ENCODE results near the gene GDNF.
"Not testable (repeated sequence)": the region's sequence is repeated elsewhere in the genome, so short reads cannot be mapped to it uniquely, and the experiment has no call there.

GDNF gene, protein sequence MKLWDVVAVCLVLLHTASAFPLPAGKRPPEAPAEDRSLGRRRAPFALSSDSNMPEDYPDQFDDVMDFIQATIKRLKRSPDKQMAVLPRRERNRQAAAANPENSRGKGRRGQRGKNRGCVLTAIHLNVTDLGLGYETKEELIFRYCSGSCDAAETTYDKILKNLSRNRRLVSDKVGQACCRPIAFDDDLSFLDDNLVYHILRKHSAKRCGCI

DNA sequence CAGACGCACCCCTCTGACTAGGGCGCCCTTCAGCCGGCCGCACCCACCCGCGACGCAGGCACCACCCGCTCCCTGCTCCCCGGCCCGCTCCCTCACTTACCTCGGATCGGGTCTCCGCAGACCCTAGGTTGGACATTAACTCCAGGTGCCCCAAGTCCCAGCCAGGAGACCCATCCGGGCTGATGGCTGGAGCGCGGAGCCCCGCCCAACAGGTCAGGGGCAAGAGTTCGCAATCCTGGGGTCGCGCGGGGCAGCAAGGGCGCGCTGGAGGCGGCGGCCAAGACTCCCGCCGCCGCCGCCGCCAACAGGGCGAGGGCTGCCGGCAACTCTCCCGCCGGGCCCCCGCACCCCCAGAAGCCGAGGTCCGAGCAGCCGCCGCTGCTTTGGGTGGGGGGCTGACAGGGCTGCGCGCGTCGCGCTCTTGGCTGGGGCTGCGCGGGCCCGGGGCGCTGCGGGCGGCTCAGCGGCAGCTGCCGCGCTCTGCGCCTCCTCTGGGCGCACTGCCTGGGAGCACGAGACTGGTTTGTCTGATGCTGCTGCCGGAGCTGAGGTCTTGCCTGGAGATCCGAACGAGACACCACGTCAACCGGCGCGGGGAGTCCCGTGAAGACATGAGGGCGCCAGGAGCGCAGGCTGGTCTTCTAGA, at the start of gene GDNF:
Gene GDNF (minus strand): TSS at position 635 of the 646 bp plus-strand sequence. CDS start 5,245 bp downstream, outside the sequence.
- no peak for DNase-seq

DNA sequence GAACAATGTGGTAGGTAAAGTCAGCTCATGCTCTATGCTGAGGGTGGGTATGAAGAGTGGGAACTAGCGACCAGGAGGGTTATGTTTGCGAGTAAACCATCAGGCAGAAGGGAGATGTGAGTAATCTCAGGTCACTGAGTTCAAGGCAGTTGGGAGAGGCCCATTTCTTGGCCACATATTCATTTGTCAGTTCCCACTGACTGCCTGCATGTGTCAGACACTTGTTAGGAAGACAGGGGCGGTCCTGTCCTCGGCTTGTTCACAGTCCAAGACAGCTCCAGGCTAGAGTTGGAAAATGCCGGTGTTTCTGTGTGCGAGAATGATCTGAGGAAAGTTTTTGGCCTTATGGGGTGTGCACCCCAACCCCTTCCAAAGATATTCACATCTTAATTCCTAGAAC, 48.6 kb upstream of the GDNF start:
- DNase-seq, result no peak

DNA sequence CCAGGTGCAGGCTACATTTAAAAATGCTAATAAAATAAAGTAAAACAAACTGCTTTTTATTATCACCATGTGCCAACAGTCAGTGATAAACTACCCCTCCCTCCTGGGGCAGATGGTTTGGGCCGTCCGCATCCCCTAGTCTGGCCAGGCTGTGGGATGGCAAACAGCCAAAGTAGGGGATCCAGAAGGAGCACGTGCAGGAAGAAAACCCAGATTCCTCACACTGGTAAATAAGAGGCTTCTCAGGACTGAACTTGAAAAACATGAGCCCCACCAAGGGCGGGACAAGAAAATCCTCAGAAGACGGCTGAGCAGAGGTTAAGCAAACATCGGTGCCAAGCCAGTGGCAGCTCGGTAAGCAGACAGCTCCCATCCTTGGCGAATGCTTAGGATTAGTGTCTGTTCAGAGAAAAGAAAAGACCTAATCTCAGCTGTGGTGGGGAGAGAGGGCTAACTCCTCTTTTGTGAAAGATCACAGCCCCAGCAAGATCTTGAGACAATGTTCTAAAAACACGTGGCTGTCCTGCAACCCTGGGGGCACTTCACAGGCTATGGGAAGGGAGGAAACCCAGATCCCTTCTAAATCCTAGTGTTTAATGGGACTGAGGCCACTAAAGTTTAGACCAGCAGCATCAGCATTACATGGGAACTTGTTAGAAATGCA, 46.5 kb upstream of the GDNF start:
- no peak for DNase-seq

DNA sequence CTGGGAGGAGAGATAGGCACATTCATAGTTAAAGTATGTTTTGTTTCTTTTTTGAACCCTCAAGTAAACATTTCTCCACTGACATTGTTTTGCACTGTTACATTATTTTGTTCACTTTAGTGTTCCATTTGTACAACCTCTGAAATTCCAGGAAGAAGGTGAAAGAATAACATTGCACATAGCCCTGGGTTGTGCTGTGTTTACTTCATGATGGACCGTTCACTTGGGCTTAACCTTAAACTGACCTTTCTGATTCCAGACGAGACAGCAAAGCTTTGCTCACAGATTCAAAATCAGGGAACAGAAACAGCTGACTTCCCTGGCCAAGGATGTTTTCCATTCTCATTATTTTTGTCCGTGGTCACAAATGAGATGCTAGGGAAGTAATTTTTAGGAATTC, 42.8 kb upstream of the GDNF start:
- no peak for DNase-seq

DNA sequence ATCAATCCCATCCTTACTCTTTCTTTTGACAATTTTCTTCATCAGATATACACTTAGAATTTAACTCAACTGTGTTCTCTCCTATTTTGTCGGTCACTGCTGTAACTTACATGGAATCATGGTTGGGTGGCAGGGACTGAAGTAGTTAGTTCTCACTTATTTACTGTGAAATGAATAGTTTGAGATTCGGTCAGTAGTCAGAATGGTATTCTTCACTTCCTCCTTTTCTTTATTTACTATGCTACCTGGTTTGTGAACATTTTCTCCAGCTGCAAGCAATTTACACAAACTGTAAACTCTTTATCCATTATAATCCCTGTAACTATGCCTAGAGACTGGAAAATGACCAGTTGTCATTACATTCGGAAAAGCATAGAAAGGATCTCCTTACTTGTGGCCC, 41.5 kb upstream of the GDNF start:
- DNase-seq, result no peak

DNA sequence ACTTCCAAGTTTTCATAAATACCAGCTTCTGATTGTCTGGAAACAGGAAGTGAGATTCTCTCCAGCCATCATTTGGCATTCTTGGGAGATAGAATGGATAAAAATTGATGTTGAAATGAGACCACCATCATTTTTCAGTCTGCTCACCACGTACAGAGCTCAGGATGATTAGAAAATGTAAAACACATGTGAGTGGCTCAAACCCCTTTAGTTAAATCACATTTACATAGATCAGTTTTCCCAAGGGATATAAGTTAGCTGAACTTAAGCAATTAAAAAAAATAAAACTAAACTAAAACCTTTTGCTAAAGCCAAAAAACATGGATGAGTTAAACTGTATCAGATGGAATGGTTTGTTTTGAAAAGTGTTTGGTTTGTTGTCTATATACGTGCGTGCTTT, 37.1 kb upstream of the GDNF start:
- no peak for DNase-seq

DNA sequence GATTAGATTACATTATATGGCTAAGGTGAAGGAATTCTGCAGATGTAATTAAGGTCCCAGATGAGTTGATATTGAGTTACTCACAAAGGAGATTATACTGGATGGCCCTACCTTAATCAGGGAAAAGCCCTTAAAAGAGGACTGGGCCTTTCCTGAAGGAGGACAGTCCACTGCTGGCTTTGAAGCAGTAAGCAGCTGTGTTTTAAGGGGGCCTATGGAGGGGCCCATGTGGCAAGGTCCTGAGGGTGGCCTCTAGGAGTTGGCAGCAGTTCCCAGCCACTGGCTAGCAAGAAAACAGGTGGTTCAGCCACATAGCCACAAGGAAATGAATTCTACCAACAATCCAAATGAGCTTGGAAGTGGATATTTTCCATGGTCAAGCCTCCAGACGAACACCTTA, 36.4 kb upstream of the GDNF start:
- DNase-seq, result no peak

DNA sequence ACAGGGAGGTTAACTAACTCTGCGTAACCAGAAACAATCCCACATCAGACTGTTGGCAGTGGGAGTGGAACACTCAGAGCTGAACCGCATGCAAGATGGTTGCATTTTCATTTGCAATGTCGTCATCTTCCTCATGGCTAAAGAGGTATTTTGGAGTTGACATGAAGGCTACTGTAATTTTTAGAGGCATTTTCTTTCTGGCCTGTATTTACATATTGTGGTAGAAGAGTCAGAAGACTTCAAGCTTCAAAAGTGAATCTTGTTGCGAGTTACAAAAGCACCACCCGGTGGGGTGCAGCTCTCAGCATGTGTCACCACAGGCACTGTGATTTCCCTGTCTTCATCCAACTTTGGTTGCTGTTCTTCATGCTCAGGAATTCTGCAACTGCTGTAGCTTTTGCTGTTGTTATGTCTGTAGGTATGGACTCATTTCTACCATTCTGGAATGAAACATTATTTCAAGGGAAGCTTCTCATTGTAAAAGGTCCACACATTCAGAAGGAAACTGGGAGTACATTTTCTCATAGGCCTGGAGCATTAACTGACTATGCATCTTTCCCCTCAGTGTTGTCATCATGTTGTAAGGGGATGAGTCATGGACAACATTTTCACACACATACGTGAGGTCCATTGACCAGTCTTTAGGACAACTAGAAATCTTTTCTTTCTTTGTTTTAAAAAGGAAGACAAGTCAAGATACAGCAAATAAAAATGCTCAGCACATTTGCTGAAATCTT, 35.4 kb upstream of the GDNF start:
- DNase-seq, result no peak

DNA sequence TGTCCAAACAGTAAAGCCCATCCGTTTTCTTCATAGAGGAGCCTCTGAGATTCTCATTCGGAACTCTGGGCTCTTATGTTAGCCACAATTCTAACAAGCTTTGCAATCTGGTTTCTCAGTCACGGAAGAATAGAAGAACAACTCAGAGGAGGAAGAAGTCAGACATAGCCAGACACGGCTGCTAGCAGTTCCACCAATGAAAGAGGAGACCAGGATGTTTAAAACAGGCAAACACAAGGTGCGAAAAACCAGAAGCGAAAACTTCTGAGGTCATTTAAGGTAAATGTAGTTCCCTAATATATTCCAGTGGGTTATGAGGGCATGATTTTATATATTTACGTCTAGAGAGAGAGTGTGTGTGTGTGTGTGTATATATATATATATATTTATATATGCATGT, 34.1 kb upstream of the GDNF start:
- no peak for DNase-seq

DNA sequence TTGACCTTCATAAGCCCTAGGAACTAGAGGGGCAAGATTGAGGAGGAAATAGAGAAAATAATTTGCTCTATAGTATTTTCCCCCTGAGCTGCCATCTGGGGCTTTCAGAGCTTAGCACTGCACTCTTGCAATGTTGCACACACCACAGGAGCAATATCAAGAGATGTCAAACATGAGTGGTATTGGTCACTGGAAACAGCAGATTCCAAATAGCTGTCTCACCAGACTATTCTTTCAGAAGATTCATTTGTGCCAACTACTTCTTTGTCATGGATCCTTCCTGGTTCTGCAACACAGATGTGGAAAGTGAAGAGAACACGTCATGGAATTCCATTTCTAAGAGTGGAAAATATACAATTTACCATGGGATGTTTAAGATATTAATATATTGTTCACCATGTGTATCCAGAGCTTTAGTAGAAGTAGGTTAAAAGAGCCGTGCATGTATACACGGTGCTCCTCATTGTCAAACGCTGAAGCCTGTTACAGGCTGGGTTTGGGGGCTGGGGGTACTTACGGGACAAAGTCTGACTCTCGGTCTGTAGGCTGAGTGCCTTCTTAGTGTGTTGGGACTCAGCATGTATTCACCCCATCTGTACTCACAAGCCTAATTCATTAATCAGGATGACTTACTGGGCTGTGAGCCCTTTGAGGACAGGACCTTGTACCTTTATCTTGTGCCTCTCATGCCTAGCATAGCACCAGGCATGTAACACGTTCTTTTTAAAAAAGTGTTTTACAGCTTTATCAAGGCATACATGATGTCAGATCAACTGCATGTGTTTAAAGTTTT, 31.4 kb upstream of the GDNF start:
- no peak for DNase-seq

DNA sequence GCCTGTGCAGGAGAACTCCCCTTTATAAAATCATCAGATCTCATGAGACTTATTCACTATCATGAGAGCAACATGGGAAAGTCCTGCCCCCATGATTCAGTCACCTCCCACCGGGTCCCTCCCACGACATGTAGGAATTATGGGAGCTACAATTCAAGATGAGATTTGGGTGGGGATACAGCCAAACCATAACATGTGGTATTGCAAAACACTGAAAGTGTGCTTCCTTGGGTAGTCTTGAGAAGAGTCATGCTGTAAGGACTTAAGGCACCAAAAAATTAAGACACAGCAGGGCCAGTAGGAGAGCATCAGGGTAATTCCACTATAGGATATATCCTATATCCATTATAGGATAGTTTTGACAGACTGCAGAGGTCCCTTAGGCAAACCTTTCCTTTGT, 29.4 kb upstream of the GDNF start:
- no peak for DNase-seq

DNA sequence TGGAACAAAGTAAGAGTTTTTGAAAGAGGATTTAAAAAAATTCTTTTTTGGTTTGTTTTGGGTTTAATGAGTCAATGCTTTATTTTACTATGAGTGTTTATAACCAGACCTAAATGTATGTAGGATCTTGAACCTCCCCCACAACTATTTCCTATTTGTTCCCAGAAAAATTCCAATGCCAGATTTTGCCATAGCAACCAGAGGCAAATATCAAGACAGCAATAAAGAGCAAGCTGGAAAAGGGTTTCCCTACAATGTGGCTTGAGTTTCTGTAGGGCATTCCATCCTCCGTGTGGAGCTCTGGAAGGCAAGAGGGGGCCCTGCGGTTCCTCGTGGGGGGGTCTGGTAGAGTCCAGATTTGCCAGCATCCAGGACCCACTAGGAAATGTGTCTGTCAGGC, 27.8 kb upstream of the GDNF start:
- no peak for DNase-seq

DNA sequence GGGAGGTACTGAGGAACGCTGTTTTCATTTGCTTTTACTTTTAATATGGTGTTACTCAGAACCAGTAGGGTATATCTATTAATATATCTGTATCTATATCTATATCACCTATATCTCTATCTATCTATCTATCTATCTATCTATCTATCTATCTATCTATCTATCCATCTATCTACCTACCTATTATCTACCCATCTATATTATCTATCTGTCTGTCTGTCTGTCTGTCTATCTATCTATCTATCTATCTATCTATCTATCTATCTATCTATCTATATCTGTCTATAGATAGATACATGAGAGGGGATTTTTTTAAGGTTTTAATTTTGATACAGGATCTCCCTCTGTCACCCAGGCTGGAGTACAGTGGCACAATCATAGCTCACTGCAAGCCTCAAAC, 23.1 kb upstream of the GDNF start:
- not testable (repeated sequence) for DNase-seq

DNA sequence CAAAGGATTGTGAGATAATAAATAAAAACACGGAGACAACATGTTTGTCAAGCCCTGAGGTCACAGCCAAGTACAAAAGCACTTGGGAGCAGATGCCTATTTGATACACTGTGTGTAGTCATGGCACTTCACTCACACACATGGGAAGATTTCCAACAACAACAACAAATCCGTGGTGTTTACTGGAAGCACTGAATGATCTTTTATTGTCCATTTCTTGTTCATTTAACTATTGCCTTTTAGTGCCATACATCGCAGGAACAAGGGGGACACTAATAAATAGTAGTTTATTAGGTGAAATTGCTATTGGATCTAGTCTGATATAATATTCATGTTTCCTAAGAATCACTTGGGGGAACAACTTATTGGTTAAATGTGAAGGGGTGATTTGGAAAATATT, 20.4 kb upstream of the GDNF start:
- no peak for DNase-seq

DNA sequence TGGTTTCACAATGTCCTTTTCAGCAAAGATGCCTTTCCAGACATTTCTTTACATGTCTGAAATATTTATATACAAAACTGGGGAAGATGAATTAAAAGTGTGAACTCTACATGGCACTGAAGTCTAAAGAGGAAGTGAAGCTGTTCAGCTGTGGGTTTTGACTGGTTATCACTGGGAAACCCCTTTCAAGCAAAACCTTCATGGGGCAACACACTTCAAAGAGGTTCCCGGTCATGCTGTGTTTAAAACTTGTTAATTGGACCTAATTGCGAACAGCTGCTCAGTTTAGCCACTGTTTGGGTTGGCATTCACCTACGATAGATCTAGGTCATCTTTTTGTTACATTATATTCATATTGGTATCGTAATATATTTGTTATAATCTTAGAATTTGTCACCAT, 20.0 kb upstream of the GDNF start:
- DNase-seq, result no peak

DNA sequence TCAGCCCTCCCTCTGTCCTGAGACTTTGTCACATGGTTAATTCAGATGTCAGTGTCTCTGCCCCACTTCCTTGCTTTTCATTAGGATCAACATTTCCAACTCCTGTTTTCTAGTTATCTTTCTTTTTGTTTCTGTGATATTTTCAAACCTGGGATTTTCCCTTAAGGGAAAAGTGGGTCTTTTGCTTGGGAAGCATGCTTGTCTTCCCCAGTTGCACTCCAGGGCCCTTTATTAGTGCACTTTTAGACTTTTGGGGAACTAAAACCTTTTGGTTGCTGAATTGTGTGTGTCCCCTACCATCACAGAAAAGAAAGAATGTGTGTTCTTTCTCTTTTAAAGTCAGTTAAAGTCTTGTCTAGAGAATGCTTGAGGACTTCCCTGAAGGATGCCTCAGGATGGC, 18.4 kb upstream of the GDNF start:
- DNase-seq, result no peak

DNA sequence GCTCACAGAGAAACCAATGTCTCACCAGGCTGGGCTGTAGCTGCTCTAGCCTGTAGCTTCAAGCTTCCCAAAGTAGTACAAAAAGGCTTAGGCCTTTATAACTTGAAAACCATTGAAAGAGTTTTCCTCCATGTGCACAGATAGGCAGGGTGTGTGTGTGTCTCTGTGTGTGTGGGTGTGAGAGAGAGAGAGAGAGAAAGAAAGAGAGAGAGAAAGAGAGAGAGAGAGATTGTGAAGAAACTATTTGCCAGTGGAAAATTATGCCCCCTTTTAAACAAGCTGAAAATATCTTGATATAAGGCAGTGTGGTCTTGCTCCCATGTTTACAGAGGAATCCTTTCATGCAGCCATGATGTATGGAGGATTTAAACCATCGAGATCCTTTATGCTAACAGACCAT, 17.9 kb upstream of the GDNF start:
- no peak for DNase-seq

DNA sequence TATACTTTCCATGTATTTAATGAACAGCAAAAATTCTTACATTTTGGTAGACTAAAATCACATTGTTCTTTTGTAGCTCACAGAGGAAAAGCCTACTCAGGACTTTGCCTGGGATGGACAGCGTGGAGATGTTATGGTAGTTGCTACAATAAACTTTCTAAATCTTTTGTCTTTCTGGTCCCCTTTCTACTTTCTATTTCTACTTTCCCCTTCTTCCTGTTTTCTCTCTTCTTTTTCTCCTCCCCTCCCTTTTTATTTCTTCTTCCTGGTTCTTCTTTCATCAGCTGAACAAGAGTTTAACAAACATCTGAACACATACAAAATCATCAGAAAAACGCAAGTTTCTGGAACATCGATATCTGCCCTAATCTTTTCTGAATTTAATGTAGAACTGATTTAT, 15.6 kb upstream of the GDNF start:
- no peak for DNase-seq

DNA sequence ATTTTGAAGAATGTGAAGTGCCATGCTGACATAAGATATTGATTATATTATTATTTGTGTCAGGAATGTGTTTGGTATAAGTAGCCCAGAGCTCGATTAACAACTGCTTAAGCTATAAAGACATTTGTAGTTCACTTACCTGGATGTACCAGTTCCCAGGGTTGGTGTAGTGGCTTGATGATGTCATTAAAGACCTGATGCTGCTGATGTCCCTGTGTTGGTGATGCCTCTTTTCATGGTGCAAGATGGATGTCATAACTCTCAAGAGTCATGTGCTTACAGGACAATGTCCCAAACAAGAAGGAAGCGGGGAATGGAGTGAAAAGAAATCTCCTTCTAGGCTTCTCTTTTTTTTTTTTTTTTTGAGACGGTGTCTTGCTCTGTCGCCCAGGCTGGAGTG, 11.5 kb upstream of the GDNF start:
- no peak for DNase-seq

DNA sequence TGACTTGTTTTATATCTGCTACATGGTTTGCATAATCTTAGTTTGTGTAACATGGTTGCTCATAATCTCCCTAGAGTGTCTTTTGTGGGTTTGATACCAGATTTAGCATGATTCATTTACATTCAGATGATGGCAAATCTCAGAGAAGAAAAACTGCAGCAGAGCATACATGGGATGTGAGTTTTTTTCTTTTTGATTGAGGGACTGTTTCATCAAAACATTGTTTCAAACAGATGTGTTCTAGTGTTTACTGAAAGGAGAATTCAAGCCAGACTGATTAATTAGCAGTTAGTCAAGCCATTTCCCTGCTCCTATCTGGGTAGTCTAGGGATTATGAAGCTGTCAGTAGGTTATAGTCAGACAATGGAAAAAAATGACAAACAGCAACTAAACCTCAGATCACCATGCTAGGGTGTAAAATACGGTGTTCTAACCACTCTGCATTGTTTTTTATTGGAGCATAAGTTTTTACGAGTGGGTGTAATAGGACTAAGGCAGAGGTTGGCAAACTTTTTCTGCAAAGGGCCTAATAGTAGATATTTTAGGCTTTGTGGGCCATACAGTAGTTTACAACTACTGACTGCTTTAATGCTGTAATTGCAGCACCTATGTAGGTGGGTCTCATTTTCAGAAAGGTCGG, 10.5 kb upstream of the GDNF start:
- no peak for DNase-seq

DNA sequence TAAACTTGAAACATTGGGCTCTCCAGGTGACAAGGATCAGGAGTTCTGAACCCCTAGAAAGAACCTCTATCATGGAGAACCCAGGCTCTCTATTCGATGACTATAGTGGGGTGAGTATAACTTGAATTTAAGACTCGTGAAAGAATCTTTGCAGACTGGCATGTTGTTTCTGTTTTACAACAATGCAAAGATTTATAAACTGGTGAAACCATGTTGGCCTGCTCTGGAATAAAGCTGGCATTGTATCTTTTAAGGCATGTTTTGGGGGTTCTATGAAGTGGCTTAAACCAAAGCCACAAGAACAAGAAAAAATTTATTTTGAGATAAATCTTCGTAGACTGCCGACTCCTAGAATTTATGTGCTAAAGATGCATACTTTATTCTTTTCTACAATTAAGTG, 9.8 kb upstream of the GDNF start:
- DNase-seq, result no peak

DNA sequence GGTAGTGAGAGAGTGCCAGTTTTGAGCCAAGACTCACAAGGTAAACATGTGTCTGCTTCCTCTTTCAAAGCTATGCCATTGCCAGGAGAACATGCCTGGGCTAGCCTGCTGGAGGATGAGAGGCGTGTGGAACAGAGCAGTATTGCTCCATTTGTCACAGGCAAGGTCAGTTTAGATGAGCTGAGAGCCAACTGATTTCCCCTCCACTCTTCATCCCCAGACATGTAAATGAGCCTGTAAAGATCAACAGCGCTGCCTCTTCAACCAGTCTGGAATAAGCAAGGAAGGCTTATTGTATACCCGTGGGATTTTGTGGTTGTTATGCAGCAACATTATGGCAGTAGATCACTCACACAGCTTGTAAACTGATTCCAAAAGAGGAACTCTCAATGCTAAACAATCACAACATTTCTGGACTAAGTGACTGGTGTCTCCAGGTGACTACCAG, 8.2 kb upstream of the GDNF start:
- DNase-seq, result no peak
